ENCODE measurements around the gene PANK1.

- TF ChIP-seq CTCF (IDR thresholded peaks at IDR 0.05; ENCODE audit: insufficient read depth, low read length, poor library complexity, severe bottlenecking) (no peak), EZH2phosphoT487 (conservative IDR thresholded peaks at IDR 0.05; ENCODE audit: low read length) (no peak)
Measured at GRCh38 chr10:89582022-89582421, 63.0 kb downstream of the PANK1 start.

Data from SU-DHL-6 (cell line).